Measurements from ENCODE around the gene IFT80.

Gene IFT80

DNA sequence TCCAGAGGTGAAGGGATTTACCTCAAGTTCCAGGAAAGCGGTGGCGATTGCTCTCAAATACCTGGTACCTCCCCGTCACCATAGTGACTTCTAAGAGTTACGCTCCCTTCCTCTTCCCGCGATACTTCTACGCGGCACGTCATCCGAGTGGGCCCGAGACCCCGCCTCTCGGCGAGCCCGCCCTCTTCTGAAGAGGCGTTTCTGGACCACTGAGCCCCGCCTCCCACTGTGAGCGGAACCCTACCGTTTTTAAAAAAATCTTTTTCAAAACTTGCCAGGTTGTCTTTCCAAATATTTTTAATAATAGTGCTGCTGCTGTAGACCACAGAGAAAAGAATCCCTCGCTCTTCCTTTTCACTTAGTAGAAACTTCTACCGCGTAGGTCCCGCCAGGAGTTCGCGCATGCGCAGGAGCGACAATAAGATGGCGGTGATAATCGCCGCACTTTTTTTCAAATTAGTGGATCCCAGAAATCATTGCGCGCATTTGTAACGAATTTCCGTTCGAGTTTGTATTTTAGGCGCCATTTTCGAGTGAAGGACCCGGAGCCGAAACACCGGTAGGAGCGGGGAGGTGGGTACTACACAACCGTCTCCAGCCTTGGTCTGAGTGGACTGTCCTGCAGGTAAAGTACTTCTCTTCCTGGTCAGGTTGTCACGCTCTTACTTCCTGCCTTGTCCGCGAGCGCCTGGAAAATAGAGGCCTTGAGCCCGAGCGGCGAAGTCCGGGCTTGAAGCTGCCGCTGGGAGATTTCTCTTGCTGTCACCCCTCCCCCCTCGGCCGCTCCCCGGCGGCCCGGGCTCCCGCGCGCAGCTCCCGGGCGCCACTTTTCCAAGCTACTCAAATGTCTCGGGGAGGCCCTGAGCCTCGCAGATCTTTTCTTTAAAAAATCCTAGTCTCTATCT lies at the start of gene IFT80, which contains the start of gene SMC4:
Gene IFT80 (minus strand): TSS at position 101 of the 905 bp plus-strand sequence. CDS start 14,625 bp downstream, outside the sequence.
Gene SMC4 (plus strand): TSS at position 526 of the 905 bp plus-strand sequence. CDS start 1,177 bp downstream, outside the sequence.
- DNase-seq (ENCODE audit: low read depth), result peak; percentile 92

DNA sequence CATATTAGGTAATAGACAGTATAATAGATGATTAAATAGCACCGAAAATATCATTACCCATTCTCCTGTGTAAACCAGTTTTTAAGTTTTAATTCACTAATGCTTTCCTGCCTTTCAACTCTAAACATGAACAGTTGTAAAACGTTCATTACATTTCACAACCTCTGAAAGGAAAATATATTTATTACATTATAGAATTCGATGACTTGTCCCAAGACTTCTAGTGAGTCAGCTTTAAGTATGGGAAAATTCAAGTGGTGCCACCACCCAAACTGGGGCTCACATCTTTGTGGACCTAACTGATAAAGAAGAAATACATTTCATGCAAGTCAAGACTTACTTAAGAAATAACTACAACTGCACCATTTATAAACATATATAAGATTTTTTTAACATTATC lies 48.5 kb upstream of the IFT80 start:
- DNase-seq (ENCODE audit: low read depth), result no peak

DNA sequence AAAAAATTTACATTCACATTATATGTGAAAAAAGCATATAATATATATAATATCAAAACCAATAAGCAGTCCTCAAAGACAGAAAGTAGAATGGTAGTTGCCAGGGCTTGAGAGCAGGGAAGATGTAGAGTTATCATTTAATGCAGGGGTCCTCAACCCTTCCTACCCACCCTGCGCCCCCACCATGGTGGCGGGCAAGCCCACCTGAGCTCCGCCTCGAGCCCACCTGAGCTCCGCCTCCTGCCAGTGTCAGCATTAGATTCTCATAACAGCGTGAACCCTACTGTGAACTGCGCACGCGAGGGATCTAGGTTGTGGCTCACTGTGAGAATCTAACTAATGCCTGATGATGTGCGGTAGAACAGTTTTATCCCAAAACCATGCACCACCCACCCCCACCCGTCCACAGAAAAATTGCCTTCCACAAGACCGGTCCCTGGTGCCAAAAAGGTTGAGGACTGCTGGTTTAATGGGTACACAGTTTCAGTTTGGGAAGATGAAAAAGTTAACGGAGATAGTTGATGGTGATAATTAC lies 47.6 kb upstream of the IFT80 start:
- no peak for DNase-seq (ENCODE audit: low read depth)

DNA sequence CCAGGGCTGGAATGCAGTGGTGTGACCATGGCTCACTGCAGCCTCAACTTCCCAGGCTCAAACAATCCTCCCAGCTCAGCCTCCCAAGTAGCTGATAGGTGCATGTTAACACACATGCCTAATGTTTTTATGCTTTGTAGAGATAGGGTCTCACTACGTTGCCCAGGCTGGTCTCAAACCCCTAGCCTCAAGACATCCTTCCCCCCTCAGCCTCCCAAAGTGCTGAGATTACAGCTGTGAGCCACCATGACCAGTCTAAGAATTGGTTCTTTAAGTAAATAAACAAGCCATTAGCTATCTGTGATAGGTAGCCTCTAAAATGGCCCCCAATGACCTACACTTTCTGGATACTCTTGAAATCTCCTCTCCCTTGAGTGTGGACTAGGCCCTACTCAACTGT lies 46.8 kb upstream of the IFT80 start:
- no peak for DNase-seq (ENCODE audit: low read depth)

DNA sequence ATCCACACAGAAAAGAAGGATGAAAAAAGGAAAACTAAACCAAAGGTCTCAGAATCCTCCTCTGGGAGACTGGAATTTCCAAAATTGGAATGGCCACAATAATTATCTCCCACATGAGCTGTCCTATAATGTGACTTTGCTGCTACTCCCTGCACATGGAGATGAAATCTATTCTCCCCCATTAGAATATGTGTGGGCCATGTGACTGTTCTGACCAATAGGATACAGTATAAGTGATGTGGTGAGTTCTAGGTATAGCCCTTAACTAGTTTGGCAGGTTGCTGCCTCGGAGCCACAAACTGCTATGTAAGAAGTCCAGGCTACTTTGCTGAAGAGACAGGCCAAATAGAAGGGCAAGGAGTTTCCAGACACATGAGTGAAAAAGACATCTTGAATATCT lies 45.4 kb upstream of the IFT80 start:
- DNase-seq (ENCODE audit: low read depth), result no peak

DNA sequence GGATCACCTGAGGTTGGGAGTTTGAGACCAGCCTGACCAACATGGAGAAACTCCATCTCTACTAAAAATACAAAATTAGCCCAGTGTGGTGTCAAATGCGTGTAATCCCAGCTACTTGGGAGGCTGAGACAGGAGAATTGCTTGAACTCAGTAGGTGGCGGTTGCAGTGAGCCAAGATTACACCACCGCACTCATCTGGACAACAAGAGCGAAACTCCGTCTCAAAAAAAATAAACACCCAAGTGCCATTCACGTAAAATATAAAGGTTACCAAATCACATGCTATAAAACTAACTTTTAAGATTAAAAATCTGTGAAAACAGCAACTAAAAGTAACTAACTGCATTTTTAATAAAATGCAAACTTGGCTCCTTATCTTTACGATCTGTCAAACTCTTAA lies 41.7 kb upstream of the IFT80 start:
- no peak for DNase-seq (ENCODE audit: low read depth)

DNA sequence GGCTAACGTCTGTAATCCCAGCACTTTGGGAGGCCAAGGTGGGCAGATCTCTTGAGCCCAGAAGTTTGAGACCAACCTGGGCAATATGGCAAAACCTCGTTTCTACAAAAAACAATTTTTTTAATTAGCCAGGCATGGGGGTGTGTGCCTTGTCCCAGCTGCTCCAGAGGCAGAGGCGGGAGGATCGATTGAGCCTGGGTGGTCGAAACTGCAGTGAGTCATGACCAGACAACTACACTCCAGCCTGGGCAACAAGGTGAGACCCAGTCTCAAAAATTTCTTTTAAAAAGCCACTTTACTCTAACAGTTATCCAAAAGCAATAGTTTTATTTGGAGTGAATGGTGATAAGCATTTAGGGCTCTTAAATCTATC lies 38.0 kb upstream of the IFT80 start:
- DNase-seq (ENCODE audit: low read depth), result no peak

DNA sequence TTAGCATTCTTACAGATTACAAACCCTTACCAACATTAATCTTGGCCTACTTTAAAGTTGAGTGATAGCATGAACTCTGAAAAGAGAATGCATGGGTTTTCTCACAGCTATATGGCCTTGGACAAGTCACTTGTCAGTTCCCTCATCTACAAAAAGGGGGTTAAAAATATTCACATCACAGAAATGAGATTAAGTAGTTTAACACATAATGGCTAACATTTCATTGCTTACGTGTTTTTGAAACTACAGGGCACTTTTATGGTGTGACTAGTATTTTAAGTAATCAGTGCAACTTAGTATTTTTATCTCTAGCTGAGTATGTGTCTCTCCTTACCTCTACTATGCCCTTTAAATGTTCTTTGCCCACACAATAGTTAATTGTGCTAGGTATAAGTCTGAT lies 36.7 kb upstream of the IFT80 start:
- DNase-seq (ENCODE audit: low read depth), result no peak

DNA sequence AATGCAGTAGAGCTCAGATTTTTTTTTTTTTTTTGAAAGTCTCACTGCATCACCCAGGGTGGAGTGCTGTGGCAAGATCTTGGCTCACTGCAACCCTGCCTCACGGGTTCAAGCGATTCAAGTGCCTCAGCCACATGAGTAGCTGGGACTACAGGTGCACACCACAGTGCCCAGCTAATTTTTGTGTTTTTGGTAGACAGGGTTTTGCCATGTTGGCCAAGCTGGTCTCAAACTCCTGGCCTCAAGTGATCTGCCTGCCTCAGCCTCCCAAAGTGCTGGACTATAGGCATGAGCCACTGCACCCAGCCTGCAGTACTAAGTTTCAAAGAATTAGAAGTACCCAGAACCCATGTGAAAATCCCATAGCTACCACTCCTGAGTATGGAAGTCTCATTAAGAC lies 36.1 kb upstream of the IFT80 start:
- no peak for DNase-seq (ENCODE audit: low read depth)

DNA sequence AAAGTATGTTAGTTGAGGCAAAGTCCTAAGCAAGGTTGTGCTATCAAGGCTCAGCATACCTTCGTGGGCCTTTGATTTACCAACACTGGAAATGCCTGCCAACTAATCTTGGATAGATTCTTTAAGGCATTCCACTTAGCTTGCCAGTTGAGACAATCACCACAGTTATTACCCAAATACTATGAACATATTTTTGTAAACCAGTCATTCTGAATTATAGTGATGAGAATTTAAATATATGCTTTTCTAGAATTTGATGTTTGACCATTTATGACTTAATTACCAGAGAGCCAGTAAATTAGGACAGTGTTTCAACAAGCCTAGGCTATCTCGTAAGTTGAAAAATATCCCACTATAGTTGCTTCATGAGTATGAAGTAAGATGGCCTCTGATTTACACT lies 35.0 kb upstream of the IFT80 start:
- DNase-seq (ENCODE audit: low read depth), result no peak

DNA sequence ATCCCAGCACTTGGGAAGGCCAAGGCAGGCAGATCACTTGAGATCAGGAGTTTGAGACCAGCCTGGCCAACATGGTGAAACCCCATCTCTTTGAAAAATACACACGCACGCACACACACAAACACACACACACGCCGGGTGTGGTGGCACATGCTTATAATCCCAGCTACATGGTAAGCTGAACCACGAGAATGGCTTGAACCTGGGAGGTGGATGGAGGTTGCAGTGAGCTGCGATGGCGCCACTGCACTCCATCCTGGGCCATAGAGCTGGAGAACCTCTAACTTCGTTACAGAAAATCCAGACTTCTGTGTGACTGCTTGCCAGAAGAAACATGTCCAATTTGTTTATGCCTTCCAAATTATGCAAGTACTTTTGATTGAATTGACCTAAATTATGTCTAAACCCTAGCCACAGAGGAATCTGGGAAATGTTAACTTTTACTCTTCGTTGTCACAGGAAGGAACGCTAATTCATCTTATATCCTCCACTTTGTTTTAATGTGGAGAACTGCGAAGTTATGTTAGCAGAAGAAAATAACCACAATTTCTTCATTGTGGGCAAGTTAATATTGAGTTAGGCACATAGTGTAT lies 28.9 kb upstream of the IFT80 start:
- DNase-seq (ENCODE audit: low read depth), result no peak

DNA sequence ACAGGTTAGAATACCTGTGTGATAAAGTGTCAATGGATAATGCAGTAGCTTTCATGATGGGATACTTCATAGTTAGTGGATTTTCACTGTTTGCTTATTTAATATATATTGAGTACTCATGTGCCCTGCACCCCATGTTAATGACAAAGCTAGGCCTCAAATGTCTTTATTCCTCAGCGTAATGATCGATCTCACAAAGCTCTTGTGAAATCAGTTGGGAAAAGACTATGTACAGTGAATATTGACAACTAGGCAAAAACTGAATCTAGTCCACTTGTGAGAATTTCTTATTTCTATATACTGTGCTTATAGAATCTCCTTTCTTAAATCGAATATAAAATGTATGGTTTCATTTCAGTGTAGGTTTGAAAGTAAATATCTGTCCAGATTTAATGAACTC lies 18.3 kb upstream of the IFT80 start:
- DNase-seq (ENCODE audit: low read depth), result no peak

DNA sequence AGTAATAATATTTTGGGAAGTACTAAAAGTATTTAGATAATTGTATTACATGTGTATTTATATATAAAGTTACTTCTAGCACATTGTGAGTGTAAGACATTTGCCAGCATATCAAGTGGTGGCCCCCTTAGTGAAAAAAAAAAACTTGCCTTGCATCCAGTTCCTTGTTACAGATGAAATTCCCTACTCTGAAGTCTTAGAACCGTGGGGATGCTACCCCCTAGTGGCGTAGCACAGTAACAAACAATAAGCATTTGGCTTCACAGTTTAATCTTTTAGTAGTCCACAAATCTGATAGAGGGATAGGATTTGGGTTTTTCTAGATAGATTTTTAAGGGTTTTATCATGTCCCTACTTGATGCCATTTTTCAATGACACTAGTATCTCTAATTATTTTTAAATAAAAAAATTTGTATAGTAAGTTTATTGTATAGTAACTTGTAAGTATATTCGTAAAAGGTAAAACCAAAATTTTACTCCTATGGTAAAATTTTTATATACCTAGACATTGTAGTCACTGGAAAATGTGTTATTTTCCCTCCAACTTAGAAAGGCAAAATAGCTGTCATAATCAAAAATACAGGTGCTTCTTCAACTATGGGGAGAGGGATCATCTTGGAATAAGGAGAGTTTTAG lies 14.7 kb upstream of the IFT80 start:
- DNase-seq (ENCODE audit: low read depth), result peak; percentile 45

DNA sequence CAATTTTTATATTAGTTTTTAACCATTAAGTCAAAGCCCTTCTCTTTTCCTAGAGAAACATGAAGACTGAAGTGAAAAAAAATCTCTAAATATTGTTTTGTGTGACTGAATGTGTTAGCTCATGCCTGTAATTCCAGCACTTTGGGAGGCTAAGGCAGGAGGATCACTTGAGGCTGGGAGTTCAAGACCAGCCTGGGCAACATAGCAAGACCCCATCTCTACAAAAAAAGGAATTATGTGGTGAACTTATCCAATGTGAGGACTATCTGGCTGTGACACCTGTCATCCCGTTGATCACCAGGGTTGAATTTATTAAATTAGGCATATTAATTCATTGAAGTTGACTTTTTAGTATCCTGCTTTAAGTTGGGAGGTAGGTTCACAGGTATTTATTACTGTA lies 13.5 kb upstream of the IFT80 start:
- no peak for DNase-seq (ENCODE audit: low read depth)

DNA sequence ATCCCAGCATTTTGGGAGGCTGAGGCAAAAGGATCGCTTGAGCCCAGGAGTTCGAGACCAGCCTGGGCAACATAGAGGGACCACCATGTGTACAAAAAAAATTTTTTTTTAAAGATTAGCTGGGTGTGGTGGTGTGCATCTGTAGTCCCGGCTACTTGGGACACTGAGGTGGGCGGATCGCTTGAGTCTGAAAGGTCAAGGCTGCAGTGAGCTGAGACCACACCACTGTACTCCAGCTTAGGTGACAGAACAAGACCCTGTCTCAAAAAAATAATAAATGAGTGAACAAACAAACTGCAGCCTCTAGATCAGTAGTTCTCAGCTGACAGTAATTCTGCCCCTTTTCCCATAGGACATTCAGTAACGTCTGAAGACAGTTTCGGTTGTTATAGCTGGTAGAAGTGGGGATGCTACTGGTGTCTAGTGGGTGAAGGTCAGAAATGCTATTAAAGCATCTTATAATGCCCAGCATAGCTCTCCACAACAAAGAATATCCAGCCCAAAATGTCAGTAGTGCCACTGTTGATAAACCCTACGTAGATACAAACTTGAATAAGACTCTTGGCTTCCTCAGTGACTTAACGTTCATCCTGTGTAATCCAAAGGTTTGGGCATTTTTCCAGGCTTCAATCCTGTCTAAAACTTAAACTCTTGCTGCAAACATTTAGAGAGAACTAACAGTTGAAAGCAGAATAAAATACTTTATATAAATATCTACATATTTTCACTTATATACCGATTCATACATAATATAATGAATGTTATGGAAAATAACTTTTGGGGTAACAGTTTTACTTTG lies 11.0 kb upstream of the IFT80 start:
- no peak for DNase-seq (ENCODE audit: low read depth)

DNA sequence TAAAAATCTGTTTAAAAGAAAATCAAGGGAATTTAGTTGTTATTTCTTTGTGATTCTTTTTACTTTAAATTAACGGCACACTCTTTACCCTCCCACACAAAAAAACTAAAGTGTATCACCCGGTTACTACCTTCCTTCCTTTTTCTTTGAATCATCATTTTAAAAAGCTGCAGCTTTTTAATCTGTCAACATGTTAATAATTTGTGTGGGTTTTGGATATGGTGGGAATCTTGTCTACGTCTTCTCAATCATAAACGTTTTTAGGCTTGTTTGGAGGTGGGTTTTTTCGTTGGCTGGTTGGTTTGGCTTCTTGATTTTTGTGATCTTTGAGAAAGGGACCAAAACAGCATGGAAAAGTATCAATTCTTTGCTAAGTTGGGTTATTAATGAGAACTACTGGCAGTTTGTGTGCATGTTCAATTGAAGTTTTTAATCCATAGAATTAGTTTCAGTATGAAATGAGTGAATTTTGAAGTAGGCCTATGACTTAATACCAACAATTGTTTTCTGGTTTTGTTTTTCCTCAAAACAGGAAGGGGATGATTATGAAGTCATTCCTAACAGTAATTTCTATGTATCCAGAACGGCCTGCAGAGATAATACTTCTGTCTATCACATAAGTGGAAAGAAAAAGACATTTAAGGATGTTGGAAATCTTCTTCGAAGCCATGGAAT lies 4.9 kb upstream of the IFT80 start:
- no peak for DNase-seq (ENCODE audit: low read depth)

DNA sequence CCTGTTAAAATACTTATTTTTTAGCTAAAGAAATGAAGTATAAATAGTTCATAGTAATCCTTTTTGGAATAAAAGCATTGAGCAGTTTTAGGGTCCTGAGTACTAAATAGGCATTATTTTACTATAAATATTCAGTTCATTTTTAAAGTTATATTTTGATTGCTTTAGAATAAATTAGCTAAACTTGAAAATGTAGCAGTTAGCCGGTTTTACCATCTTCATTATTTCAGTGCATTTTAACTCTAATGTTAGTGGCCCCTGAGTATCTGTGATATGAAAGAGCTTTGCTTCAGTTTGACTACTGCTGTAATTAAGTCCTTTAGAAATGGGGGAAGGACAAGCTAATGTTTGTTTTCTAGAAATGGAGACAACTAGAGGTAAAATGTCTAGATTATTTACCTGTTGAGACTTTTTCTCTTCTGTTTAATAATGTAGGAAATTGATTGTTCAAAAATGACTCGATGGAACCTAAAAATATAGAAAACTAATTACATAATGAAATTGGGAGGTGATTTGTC lies 4.1 kb upstream of the IFT80 start:
- no peak for DNase-seq (ENCODE audit: low read depth)

DNA sequence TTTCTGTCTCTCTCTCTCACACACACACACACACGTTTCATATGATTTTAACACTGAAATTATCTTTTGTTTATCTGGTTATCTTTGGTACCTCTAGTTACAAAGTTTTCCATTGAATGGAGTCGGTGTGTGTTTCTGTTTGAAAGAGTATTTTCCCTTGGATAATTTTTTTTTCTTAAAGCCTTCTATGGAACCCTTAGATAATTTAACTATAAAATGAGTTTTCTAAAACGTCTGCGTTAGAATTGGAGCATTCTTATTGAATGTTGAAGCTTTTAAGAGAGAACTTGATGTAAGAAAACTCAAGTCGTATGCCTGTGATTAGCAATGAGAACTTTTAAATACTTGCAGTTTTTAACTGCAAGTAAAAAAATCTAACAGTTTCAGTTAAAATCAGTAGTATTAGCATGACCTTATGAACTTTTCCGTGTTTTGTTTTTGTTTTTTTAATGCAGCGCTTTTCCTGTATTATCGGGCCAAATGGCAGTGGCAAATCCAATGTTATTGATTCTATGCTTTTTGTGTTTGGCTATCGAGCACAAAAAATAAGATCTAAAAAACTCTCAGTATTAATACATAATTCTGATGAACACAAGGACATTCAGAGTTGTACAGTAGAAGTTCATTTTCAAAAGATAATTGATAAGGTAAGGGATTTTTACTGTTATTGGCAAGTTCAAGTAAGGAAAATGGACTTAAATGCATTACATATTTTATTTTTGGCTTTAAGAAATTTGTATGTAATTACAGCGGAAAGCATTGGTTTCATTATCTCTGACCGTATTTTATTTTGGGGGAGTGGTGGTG lies 3.4 kb upstream of the IFT80 start:
- DNase-seq (ENCODE audit: low read depth), result no peak

DNA sequence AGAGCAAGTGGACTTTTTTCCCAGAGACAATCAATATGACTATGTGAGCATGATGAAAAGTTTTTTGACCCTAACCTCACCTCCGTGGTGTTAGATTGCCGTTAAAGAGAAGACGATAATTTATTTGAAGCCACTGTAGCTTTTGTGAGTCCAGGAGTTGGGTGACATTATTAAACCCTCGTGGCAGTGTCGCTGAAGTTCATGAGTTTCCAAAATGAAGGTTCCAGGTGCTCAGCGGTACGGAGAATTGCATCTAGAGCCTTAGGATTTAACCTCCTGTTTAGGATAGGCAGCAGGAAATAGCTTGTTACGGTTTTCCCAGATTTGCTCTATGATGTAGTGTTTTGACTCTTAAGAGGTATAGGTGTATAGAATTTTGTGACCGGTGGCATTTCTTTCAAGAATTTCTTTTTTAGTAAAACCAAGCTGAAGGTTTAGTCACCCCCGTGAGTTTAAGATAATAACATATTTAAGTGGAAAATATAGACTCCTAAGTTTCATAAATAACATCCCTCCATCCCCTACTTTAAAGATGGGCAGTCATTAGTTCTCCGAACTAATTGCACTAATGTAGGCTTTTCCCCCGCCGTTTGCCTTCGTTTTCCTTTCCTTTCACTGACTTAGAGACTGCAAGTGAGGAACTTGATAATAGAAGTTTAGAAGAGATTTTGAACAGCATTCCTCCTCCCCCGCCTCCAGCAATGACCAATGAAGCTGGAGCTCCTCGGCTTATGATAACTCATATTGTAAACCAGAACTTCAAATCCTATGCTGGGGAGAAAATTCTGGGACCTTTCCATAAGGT lies 2.5 kb upstream of the IFT80 start:
- no peak for DNase-seq (ENCODE audit: low read depth)

Measured in activated T-cell treated with anti-CD3 and anti-CD28 coated beads for 1 hour (primary cell).